ENCODE results near the gene BEGAIN. TPM values are rescaled to one million over a fixed set of nuclear protein-coding genes. Genes with fewer than 3 reads are reported as not detected.

The BEGAIN gene
- total and polyA plus RNA-seq, 9 of the 15 experiments (the other 6 are each of a cell fraction or from before 2014, with no cell fraction given), result 0.07 to 0.68 (median 0.55) TPM; not detected in 3

DNA sequence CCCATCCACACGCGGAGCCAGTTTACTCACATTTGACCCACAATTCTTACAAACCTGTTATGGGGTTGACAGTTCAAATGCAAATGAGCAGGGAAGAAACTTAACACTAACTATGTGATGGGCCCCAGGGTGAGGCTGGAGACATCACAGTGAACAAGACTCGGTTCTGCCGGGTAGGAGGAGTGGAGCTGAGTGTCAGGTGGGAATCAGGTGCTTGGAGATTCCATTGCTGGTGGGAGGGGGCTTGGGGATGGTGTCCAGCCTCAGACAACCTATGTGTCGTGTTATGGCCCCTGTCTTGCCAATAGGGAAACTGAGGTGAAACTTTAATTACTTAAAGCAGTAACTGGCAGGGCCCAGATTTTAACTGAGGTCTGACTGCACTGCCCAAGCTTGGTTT is 41.9 kb downstream of the BEGAIN start:
- Histone ChIP-seq H2AFZ (ENCODE audit: low read depth, low read length) (peak overlapping the region; percentile 96; the same call in 1 of the 2 replicates), H3K9ac (ENCODE audit: insufficient read depth in 1 of 2, low read depth in 2 of 2, low read length in 2 of 2) (peak overlapping the region in 1 of 2 experiments; percentile 38; a peak in 1 of 4 replicates), H4K20me1 (replicated peaks; ENCODE audit: control insufficient read depth, insufficient read depth, low read length) (no peaks in the 10 kb centered on the region), H3K4me2 (ENCODE audit: insufficient read depth, low read length) (peak overlapping the region; percentile 52; the same call in 1 of the 2 replicates), H3K79me2 (ENCODE audit: control insufficient read depth, insufficient read depth, low read length) (no peaks in the 10 kb centered on the region), H3K4me1 (replicated peaks in 1 of 2; ENCODE audit: control insufficient read depth in 2 of 2, insufficient read depth in 2 of 2, low read length in 2 of 2) (peaks cover 12 to 59% of the 10 kb centered on the region in 2 experiments; a peak in 4 of 5 replicates), H3K4me3 (no peak overlapping the region), H3K36me3 (ENCODE audit: control insufficient read depth, insufficient read depth, low read length) (no peaks in the 10 kb centered on the region), H3K27ac (ENCODE audit: extremely low read depth, low read depth, low read length) (no peak overlapping the region), H3K9me1 (ENCODE audit: control insufficient read depth, insufficient read depth, low read length) (no peaks in the 10 kb centered on the region), H3K27me3 (ENCODE audit: control insufficient read depth in 2 of 2, insufficient read depth in 2 of 2, low read length in 2 of 2) (no peaks in the 10 kb centered on the region), H3K9me3 (replicated peaks; ENCODE audit: control insufficient read depth, insufficient read depth, low read depth, low read length) (no peaks in the 10 kb centered on the region)
- no TSS peak for BruUV-seq (replicated peaks)
- in situ Hi-C loops (cut with MboI), result no loop called here
- POLR2A ChIA-PET, result interaction anchor here (0.6 to 1.5 kb wide), 2 partner anchors 14 to 68 kb away, joined by 3 to 6 read pairs; no protein-coding TSS in a partner anchor
- ATAC-seq (no peak), FAIRE-seq (no peak), DNase-seq (ENCODE audit: extremely low read depth in 1 of 4, low spot score in 3 of 4) (no peak)
- CTCF ChIA-PET (ENCODE audit: low intra/inter-chr PET ratio), result no interaction called here
- 81% methylated on average over 3 of the region's 5 CpGs for WGBS (ENCODE audit: insufficient coverage, low coverage, missing lambda C conversion rate)
- intact Hi-C loops (cut with micrococcal nuclease), result loop anchor here (5.0 kb wide), 1 partner anchor 102 kb away; no protein-coding TSS in a partner anchor
- no peak for TF ChIP-seq RUNX1 (IDR thresholded peaks at IDR 0.05; ENCODE audit: low read depth)
- no peak for TF ChIP-seq ZNF175 (CRISPR knock-in tag; IDR thresholded peaks at IDR 0.05; ENCODE audit: low read depth)
- TF ChIP-seq ILK (tag; IDR thresholded peaks at IDR 0.05; ENCODE audit: borderline replicate concordance, low read depth), result no peak
- TF ChIP-seq BHLHE40 (IDR thresholded peaks at IDR 0.05; ENCODE audit: low read length), result no peak
- TF ChIP-seq, protein P1, sequence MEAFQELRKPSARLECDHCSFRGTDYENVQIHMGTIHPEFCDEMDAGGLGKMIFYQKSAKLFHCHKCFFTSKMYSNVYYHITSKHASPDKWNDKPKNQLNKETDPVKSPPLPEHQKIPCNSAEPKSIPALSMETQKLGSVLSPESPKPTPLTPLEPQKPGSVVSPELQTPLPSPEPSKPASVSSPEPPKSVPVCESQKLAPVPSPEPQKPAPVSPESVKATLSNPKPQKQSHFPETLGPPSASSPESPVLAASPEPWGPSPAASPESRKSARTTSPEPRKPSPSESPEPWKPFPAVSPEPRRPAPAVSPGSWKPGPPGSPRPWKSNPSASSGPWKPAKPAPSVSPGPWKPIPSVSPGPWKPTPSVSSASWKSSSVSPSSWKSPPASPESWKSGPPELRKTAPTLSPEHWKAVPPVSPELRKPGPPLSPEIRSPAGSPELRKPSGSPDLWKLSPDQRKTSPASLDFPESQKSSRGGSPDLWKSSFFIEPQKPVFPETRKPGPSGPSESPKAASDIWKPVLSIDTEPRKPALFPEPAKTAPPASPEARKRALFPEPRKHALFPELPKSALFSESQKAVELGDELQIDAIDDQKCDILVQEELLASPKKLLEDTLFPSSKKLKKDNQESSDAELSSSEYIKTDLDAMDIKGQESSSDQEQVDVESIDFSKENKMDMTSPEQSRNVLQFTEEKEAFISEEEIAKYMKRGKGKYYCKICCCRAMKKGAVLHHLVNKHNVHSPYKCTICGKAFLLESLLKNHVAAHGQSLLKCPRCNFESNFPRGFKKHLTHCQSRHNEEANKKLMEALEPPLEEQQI (IDR thresholded peaks at IDR 0.05), result no peak
- TF ChIP-seq, protein P2, sequence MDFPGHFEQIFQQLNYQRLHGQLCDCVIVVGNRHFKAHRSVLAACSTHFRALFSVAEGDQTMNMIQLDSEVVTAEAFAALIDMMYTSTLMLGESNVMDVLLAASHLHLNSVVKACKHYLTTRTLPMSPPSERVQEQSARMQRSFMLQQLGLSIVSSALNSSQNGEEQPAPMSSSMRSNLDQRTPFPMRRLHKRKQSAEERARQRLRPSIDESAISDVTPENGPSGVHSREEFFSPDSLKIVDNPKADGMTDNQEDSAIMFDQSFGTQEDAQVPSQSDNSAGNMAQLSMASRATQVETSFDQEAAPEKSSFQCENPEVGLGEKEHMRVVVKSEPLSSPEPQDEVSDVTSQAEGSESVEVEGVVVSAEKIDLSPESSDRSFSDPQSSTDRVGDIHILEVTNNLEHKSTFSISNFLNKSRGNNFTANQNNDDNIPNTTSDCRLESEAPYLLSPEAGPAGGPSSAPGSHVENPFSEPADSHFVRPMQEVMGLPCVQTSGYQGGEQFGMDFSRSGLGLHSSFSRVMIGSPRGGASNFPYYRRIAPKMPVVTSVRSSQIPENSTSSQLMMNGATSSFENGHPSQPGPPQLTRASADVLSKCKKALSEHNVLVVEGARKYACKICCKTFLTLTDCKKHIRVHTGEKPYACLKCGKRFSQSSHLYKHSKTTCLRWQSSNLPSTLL (IDR thresholded peaks at IDR 0.05), result no peak
- TF ChIP-seq SRSF3 (IDR thresholded peaks at IDR 0.05; ENCODE audit: insufficient read depth, low read length), result no peak
- TF ChIP-seq FOXJ2 (tag; IDR thresholded peaks at IDR 0.05), result no peak
- TF ChIP-seq, protein P3, sequence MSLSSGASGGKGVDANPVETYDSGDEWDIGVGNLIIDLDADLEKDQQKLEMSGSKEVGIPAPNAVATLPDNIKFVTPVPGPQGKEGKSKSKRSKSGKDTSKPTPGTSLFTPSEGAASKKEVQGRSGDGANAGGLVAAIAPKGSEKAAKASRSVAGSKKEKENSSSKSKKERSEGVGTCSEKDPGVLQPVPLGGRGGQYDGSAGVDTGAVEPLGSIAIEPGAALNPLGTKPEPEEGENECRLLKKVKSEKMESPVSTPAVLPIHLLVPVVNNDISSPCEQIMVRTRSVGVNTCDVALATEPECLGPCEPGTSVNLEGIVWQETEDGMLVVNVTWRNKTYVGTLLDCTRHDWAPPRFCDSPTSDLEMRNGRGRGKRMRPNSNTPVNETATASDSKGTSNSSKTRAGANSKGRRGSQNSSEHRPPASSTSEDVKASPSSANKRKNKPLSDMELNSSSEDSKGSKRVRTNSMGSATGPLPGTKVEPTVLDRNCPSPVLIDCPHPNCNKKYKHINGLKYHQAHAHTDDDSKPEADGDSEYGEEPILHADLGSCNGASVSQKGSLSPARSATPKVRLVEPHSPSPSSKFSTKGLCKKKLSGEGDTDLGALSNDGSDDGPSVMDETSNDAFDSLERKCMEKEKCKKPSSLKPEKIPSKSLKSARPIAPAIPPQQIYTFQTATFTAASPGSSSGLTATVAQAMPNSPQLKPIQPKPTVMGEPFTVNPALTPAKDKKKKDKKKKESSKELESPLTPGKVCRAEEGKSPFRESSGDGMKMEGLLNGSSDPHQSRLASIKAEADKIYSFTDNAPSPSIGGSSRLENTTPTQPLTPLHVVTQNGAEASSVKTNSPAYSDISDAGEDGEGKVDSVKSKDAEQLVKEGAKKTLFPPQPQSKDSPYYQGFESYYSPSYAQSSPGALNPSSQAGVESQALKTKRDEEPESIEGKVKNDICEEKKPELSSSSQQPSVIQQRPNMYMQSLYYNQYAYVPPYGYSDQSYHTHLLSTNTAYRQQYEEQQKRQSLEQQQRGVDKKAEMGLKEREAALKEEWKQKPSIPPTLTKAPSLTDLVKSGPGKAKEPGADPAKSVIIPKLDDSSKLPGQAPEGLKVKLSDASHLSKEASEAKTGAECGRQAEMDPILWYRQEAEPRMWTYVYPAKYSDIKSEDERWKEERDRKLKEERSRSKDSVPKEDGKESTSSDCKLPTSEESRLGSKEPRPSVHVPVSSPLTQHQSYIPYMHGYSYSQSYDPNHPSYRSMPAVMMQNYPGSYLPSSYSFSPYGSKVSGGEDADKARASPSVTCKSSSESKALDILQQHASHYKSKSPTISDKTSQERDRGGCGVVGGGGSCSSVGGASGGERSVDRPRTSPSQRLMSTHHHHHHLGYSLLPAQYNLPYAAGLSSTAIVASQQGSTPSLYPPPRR (CRISPR knock-in tag; IDR thresholded peaks at IDR 0.05; ENCODE audit: borderline replicate concordance), result no peak

All from K562 (cell line).